RWPE1 (cell line): ENCODE data around the gene COL25A1.
A peak's percentile ranks its signal among the peaks of the same experiment; 100 is the strongest.

ENCODE experiments used
- CTCF ChIA-PET: fragments of 350-600 bp; sonication (Branson Sonifier 250); formaldehyde crosslinking; extraction: SDS; loops from one replicate; lab custom pipeline; 2021; lab: Yijun Ruan, JAX
- POLR2A ChIA-PET: fragments of 400-600 bp; formaldehyde crosslinking; extraction: SDS; loops from one replicate; lab custom pipeline; 2020; ENCODE audit warnings: antibody characterized with exemption; ENCODE audit not compliant: low non-redundant PET; lab: Yijun Ruan, JAX
- DNase-seq: peaks from one replicate; pipeline ENCODE4 v3.0.0; 2012; ENCODE audit warnings: low spot score
- H3K27ac ChIP-seq: fragments of 450-650 bp; 2 replicates; pipeline ENCODE4 v1.5.1; 2017
- TF ChIP-seq, protein P1 (sequence below): fragments of 450-650 bp; conservative IDR thresholded peaks from 2 replicates; pipeline ENCODE4 v1.5.1; 2017; ENCODE audit warnings: low read depth, mild to moderate bottlenecking

Gene COL25A1

DNA sequence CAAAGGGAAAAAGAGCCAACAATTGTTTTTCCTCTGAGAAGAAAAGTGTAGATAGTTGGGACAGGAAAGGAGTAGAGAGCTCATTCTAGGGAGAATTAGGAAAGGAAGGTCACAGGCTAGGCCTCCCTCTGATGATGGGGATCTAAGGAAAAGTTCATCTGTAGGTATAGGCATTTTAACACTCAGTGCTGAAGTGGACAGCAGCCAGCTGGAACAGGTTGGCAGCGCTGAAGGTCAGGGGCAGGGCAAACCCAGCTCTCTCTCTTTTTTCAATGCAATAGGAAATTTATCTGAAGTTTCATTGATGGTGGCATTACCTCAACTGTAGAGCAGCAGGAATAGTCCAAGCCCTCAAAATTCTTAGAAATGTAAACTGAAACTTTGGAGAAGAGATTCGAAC lies 441.1 kb downstream of the COL25A1 start:
- CTCF ChIA-PET, result no interaction called here

DNA sequence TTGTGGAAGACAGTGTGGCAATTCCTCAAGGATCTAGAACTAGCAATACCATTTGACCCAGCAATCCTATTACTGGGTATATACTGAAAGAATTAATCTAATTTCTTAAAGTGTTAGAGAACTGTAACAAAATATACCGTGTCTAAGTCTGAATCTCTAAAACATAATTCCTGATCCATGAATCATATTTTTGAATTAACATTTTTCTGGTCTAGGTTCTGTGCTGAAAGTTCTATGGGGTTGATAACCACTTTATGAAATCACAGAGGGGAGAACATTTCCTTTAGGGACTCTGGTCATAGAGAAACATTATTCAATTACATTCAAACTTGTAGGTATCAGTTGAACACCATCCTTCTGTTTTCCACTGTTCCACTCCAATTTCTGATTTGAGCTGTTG lies 447.7 kb downstream of the COL25A1 start:
- H3K27ac ChIP-seq, result no peak overlapping the region
- TF ChIP-seq, protein P1, sequence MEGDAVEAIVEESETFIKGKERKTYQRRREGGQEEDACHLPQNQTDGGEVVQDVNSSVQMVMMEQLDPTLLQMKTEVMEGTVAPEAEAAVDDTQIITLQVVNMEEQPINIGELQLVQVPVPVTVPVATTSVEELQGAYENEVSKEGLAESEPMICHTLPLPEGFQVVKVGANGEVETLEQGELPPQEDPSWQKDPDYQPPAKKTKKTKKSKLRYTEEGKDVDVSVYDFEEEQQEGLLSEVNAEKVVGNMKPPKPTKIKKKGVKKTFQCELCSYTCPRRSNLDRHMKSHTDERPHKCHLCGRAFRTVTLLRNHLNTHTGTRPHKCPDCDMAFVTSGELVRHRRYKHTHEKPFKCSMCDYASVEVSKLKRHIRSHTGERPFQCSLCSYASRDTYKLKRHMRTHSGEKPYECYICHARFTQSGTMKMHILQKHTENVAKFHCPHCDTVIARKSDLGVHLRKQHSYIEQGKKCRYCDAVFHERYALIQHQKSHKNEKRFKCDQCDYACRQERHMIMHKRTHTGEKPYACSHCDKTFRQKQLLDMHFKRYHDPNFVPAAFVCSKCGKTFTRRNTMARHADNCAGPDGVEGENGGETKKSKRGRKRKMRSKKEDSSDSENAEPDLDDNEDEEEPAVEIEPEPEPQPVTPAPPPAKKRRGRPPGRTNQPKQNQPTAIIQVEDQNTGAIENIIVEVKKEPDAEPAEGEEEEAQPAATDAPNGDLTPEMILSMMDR, result no peak
- DNase-seq, result no peak
- POLR2A ChIA-PET, result interaction anchor here (0.7 kb wide), 1 partner anchor 570 kb away, joined by 5 read pairs; no protein-coding TSS in a partner anchor
- CTCF ChIA-PET, result interaction anchor here (0.6 kb wide), 1 partner anchor 24 kb away, joined by 4 read pairs; no protein-coding TSS in a partner anchor

More for the DNA sequence above, 441.1 kb downstream of the COL25A1 start:
- POLR2A ChIA-PET, result no interaction called here
- DNase-seq, result peak; percentile 41
- TF ChIP-seq, protein P1, result no peak
- H3K27ac ChIP-seq, result no peak overlapping the region

DNA sequence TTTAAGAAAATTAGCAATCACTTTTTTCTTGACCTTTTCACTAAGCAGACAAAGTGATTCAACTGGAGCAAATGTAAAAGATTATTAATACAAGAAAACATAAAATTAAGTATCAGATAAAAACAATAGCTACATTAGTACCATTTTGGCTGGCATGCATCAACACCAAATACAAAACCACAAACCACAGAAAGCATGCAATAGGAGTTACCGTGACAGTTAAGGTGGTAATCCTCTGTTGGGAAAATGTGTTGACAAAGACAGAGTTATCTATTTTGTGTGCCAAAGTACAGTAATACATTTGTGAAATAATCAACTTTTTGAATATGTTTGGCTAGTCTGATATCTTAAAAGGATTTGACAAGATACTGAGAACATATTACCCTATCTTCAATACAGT lies 449.8 kb downstream of the COL25A1 start:
- ChIA-PET POLR2A (no interaction called here), CTCF (no interaction called here)
- no peak overlapping the region for H3K27ac ChIP-seq
- DNase-seq, result no peak
- TF ChIP-seq, protein P1, result no peak

- ChIA-PET POLR2A (no interaction called here), CTCF (no interaction called here)
- TF ChIP-seq, protein P1, result no peak
- no peak for DNase-seq
- H3K27ac ChIP-seq, result no peak overlapping the region
These were observed 451.1 kb downstream of the COL25A1 start for GRCh38 chr4:108851366-108851765.

DNA sequence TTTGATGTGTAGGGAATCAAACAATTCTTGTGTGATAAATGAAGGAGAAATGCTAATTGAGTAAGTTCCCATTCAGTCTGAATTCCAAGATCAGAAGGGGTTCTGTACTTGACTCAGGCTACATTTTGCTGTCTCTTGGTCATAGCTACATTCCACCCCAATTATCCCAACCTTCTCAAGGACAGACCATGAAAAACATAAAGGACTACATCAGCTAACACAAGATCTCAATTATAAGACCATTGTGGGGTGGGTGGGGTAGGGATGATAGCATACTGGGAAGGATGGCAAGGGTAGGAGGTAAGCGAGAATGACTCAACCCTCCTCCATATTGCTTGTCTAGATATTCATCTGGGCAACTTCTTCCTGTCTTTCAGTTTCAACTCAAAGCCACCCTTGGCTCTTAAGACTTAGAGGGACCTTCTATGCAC lies 452.2 kb downstream of the COL25A1 start:
- CTCF ChIA-PET, result interaction anchor here (0.6 to 1.3 kb wide), 2 partner anchors 15 to 533 kb away, joined by 3 read pairs; no protein-coding TSS in a partner anchor
- POLR2A ChIA-PET, result no interaction called here

GRCh38 chr4:108849611-108850168 lies 452.8 kb downstream of the COL25A1 start:
- DNase-seq, result peak; percentile 36
- TF ChIP-seq, protein P1, result no peak
- POLR2A ChIA-PET, result no interaction called here
- H3K27ac ChIP-seq, result no peak overlapping the region
- CTCF ChIA-PET, result interaction anchor here (0.6 to 1.3 kb wide), 2 partner anchors 15 to 534 kb away, joined by 3 read pairs; no protein-coding TSS in a partner anchor

More for the DNA sequence above, 452.2 kb downstream of the COL25A1 start:
- DNase-seq, result no peak
- no peak overlapping the region for H3K27ac ChIP-seq
- TF ChIP-seq, protein P1, result no peak
